ENCODE measurements around the gene SV2C. TPM values are rescaled to one million over a fixed set of nuclear protein-coding genes. Genes with fewer than 3 reads are reported as not detected.

The SV2C gene
- total RNA-seq, 1 experiment from 2014 or later, result not detected

GRCh38 chr5:76222318-76222717, 139.1 kb downstream of the SV2C start:
- Histone ChIP-seq H3K27ac (ENCODE audit: low read depth, low read length) (no peak overlapping the region), H3K36me3 (ENCODE audit: control insufficient read depth in 1 of 2, insufficient read depth in 2 of 2, low read length in 2 of 2) (no peaks in the 10 kb centered on the region), H3K4me1 (ENCODE audit: control insufficient read depth in 1 of 2, insufficient read depth in 2 of 2, low read length in 2 of 2) (no peaks in the 10 kb centered on the region), H3K27me3 (ENCODE audit: insufficient read depth, low read length) (no peaks in the 10 kb centered on the region), H3K9ac (ENCODE audit: low read length) (no peak overlapping the region), H4K20me1 (ENCODE audit: insufficient read depth) (no peaks in the 10 kb centered on the region), H3K9me2 (ENCODE audit: insufficient read depth) (no peaks in the 10 kb centered on the region), H3K4me3 (replicated peaks in 1 of 2; ENCODE audit: low read depth in 1 of 2, low read length in 2 of 2) (no peak overlapping the region), H3K9me3 (ENCODE audit: control insufficient read depth in 1 of 2, insufficient read depth in 1 of 2, low read depth in 1 of 2, low read length in 2 of 2) (no peaks in the 10 kb centered on the region), H3K79me2 (ENCODE audit: insufficient read depth, low read length) (no peaks in the 10 kb centered on the region), H3K4me2 (ENCODE audit: low read length) (no peak overlapping the region), H2AFZ (ENCODE audit: low read depth, low read length, poor library complexity, severe bottlenecking) (no peak overlapping the region)
- TF ChIP-seq CTCF (IDR thresholded peaks at IDR 0.05 in 2 of 3, conservative IDR thresholded peaks at IDR 0.05 in 1 of 3; ENCODE audit: borderline replicate concordance in 1 of 3, insufficient read depth in 1 of 3, low read depth in 2 of 3, low read length in 2 of 3) (no peak), CEBPB (IDR thresholded peaks at IDR 0.05; ENCODE audit: low read depth) (no peak), MAX (IDR thresholded peaks at IDR 0.05) (no peak), POLR2A (IDR thresholded peaks at IDR 0.05; ENCODE audit: borderline replicate concordance, extremely low read depth, insufficient read depth, insufficient read length) (no peak), EZH2 (IDR thresholded peaks at IDR 0.05) (no peak), TCF7L2 (IDR thresholded peaks at IDR 0.05; ENCODE audit: borderline replicate concordance, extremely low read depth, insufficient read depth, insufficient read length) (no peak), EZH2phosphoT487 (IDR thresholded peaks at IDR 0.05; ENCODE audit: borderline replicate concordance) (no peak), JUND (IDR thresholded peaks at IDR 0.05) (no peak), ZFX (IDR thresholded peaks at IDR 0.05) (no peak), RAD21 (IDR thresholded peaks at IDR 0.05; ENCODE audit: low read depth) (no peak), POLR2AphosphoS5 (IDR thresholded peaks at IDR 0.05; ENCODE audit: low read depth, low read length) (no peak), SIN3A (IDR thresholded peaks at IDR 0.05; ENCODE audit: low read depth) (no peak), CBX3 (IDR thresholded peaks at IDR 0.05; ENCODE audit: low read depth) (no peak)
- TF ChIP-seq, protein P1, sequence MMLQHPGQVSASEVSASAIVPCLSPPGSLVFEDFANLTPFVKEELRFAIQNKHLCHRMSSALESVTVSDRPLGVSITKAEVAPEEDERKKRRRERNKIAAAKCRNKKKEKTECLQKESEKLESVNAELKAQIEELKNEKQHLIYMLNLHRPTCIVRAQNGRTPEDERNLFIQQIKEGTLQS (IDR thresholded peaks at IDR 0.05), result no peak
- TF ChIP-seq, protein P2, sequence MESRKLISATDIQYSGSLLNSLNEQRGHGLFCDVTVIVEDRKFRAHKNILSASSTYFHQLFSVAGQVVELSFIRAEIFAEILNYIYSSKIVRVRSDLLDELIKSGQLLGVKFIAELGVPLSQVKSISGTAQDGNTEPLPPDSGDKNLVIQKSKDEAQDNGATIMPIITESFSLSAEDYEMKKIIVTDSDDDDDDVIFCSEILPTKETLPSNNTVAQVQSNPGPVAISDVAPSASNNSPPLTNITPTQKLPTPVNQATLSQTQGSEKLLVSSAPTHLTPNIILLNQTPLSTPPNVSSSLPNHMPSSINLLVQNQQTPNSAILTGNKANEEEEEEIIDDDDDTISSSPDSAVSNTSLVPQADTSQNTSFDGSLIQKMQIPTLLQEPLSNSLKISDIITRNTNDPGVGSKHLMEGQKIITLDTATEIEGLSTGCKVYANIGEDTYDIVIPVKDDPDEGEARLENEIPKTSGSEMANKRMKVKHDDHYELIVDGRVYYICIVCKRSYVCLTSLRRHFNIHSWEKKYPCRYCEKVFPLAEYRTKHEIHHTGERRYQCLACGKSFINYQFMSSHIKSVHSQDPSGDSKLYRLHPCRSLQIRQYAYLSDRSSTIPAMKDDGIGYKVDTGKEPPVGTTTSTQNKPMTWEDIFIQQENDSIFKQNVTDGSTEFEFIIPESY (IDR thresholded peaks at IDR 0.05; ENCODE audit: extremely low read depth, insufficient replicate concordance, low read length), result no peak
- intact Hi-C loops (cut with micrococcal nuclease), result no loop called here
- CTCF ChIA-PET, result no interaction called here
- ATAC-seq (no peak), DNase-seq (ENCODE audit: low read depth, low spot score) (no peak)
- POLR2A ChIA-PET, result no interaction called here
- no TSS peak for BruUV-seq (replicated peaks)
- RAD21 ChIA-PET (ENCODE audit: low non-redundant PET in 1 of 2, low total read pairs in 2 of 2, uncharacterized antibody in 2 of 2, unreplicated experiment in 2 of 2), result no interaction called here

All from HCT116 (cell line).